Adrenal gland (tissue), 12 donors: ENCODE data around the gene RGS6. TPM values are rescaled to one million over a fixed set of nuclear protein-coding genes. Genes with fewer than 3 reads are reported as not detected.

Source experiments
- DNase-seq, 7 donors: peaks; one replicate each; pipeline ENCODE4 v3.0.0-alpha.2; 2019 to 2020
- H3K27ac ChIP-seq, 5 donors: fragments of 200-600 bp; sonication (generic) in 4 of 5; 1 replicate in 3 of 5; 2 replicates in 2 of 5; pipeline versions ENCODE4 v1.5.1 to v1.8.0; 2016 to 2020; ENCODE audit warnings: mild to moderate bottlenecking in 1 of 5
- H3K27me3 ChIP-seq: fragments of 200-600 bp; 2 replicates; pipeline ENCODE4 v1.8.0; 2021
- H3K36me3 ChIP-seq, 2 donors: fragments of 200-600 bp; replicated peaks in 1 of 2; 1 replicate in 1 of 2; 2 replicates in 1 of 2; pipeline versions ENCODE4 v1.5.1 to v1.8.0; 2018 to 2022
- H3K4me1 ChIP-seq, 2 donors: fragments of 200-600 bp; replicated peaks in 1 of 2; 1 replicate in 1 of 2; 2 replicates in 1 of 2; pipeline versions ENCODE4 v1.5.1 to v1.8.0; 2018 to 2021
- H3K4me3 ChIP-seq, 4 donors: fragments of 200-600 bp; sonication (generic) in 3 of 4; one replicate each; pipeline ENCODE4 v1.5.1; 2016 to 2018
- H3K9me3 ChIP-seq, 3 donors: fragments of 200-600 bp; sonication (generic) in 1 of 3; replicated peaks in 1 of 3; 1 replicate in 2 of 3; 2 replicates in 1 of 3; pipeline versions ENCODE4 v1.5.1 to v1.8.0; 2016 to 2021
- CTCF ChIP-seq, 6 experiments: fragments of 450-650 bp in 4 of 6; fragments of 200-600 bp in 2 of 6; sonication (generic) in 1 of 6; IDR thresholded peaks; 1 replicate in 5 of 6; 2 replicates in 1 of 6; pipeline versions ENCODE4 v1.5.1 to v1.8.0; 2016 to 2021; ENCODE audit warnings: antibody characterized with exemption in 6 of 6, mild to moderate bottlenecking in 2 of 6, moderate library complexity in 1 of 6
- POLR2A ChIP-seq, 2 donors: fragments of 450-650 bp; IDR thresholded peaks; one replicate each; pipeline ENCODE4 v1.6.1; 2017; ENCODE audit warnings: antibody characterized with exemption in 2 of 2, mild to moderate bottlenecking in 2 of 2, moderate library complexity in 1 of 2
- WGBS, 4 donors: extraction: QIAGEN DNeasy Blood & Tissue Kit in 2 of 4; methylation state at CpG; one replicate each; pipeline versions ENCODE4 v1.1.5 to v1.1.7; 2013 to 2017; 5-methylcytosine and 5-hydroxymethylcytosine counted together
- intact Hi-C, 2 donors: fragments of 100-400 bp; cut with DNase I; formaldehyde crosslinking; loops; one replicate each; pipeline versions ENCODE4 v1.14.1 to v1.15.0; 2022 to 2023
- polyA plus RNA-seq, 3 donors: library from polyadenylated mRNA; stranded (reverse); fragments of 200-250 nt in 2 of 3; fragments of 350-450 nt in 1 of 3; fragmentation: Illumina TruSeq in 1 of 3; extraction: RNeasy Lipid Tissue Mini Kit (QIAGEN cat#74804) in 1 of 3; gene quantifications; one replicate each; pipeline ENCODE4 v1.2.3, GENCODE V29; 2013 to 2014
- total RNA-seq, 9 donors: library from RNA; depleted of rRNA in 4 of 9; stranded (reverse); fragments of >200 nt in 4 of 9; fragments of 120-200 nt in 1 of 9; fragmentation: NEBNext Ultra II Directional in 1 of 9; extraction: Animal tissue kit (Norgen Biotek cat#: 25700) in 1 of 9; gene quantifications; one replicate each; pipeline versions ENCODE4 v1.1.0 to v1.2.4, GENCODE V29; 2013 to 2023
- donor health status: healthy with polysubstance abuse.
- donor health status: Bipolar disorder and iron deficiency.
- donor health status: DM: yes; HTN: yes; CAD: no.
- donor health status: DM: no; HTN: no; CAD: no.
- donor health status: DM: no; HTN: no; CAD: no.
- donor health status: DM: yes; HTN: yes; CAD: no.

The RGS6 gene
- total and polyA plus RNA-seq, 12 donors, result 0.06 to 4.3 (median 0.41) TPM; not detected in 1

- no peak overlapping the region for H3K27ac ChIP-seq
- no peaks in the 10 kb centered on the region for H3K9me3 ChIP-seq
- no peak overlapping the region for H3K4me3 ChIP-seq
- no peaks in the 10 kb centered on the region for H3K27me3 ChIP-seq
- intact Hi-C loops, result no loop called here
- 50 to 84% (median 82%) methylated on average over 1 to 3 of the region's 3 CpGs for WGBS, 4 donors
- no peak for TF ChIP-seq POLR2A (IDR thresholded peaks at IDR 0.05)
- no peak for TF ChIP-seq CTCF (IDR thresholded peaks at IDR 0.05)
- no peaks in the 10 kb centered on the region for H3K4me1 ChIP-seq
- no peaks in the 10 kb centered on the region for H3K36me3 ChIP-seq
- no peak for DNase-seq
Observed at GRCh38 chr14:71988939-71989338, 56.7 kb downstream of the RGS6 start.

- intact Hi-C loops, result no loop called here
- TF ChIP-seq POLR2A (IDR thresholded peaks at IDR 0.05) (no peak), CTCF (IDR thresholded peaks at IDR 0.05) (no peak)
- 68 to 82% (median 74%) methylated on average over 5 of the region's 5 CpGs for whole genome bisulfite sequencing, 4 donors
- H3K4me1 ChIP-seq, result no peaks in the 10 kb centered on the region
- no peak overlapping the region for H3K4me3 ChIP-seq
- no peaks in the 10 kb centered on the region for H3K36me3 ChIP-seq
- H3K9me3 ChIP-seq, result no peaks in the 10 kb centered on the region
- H3K27me3 ChIP-seq, result no peaks in the 10 kb centered on the region
- no peak overlapping the region for H3K27ac ChIP-seq
- DNase-seq, result no peak
Observed at GRCh38 chr14:71994416-71994815, 62.2 kb downstream of the RGS6 start.

- WGBS, 4 donors, result 81 to 94% (median 90%) methylated on average over 9 of the region's 9 CpGs
- no peaks in the 10 kb centered on the region for H3K4me1 ChIP-seq
- no peak overlapping the region for H3K4me3 ChIP-seq
- no peak for TF ChIP-seq CTCF (IDR thresholded peaks at IDR 0.05)
- no peak for TF ChIP-seq POLR2A (IDR thresholded peaks at IDR 0.05)
- H3K9me3 ChIP-seq, result no peaks in the 10 kb centered on the region
- no peak for DNase-seq
- intact Hi-C loops, result no loop called here
- H3K27me3 ChIP-seq, result no peaks in the 10 kb centered on the region
- H3K36me3 ChIP-seq, result no peaks in the 10 kb centered on the region
- no peak overlapping the region for H3K27ac ChIP-seq
Observed at GRCh38 chr14:71995741-71996140, 63.5 kb downstream of the RGS6 start.

GRCh38 chr14:71996610-71997009 is 64.4 kb downstream of the RGS6 start:
- no peaks in the 10 kb centered on the region for H3K9me3 ChIP-seq
- no peak for DNase-seq
- TF ChIP-seq POLR2A (IDR thresholded peaks at IDR 0.05), result no peak
- no peak for TF ChIP-seq CTCF (IDR thresholded peaks at IDR 0.05)
- H3K27me3 ChIP-seq, result no peaks in the 10 kb centered on the region
- intact Hi-C loops, result no loop called here
- H3K4me1 ChIP-seq, result no peaks in the 10 kb centered on the region
- H3K27ac ChIP-seq, result no peak overlapping the region
- 77 to 88% (median 84%) methylated on average over 3 of the region's 3 CpGs for WGBS, 4 donors
- H3K4me3 ChIP-seq, result no peak overlapping the region
- H3K36me3 ChIP-seq, result no peaks in the 10 kb centered on the region
